OCI-LY3 (cell line): ENCODE data around the gene FN1.
"Not testable (repeated sequence)": the region's sequence is repeated elsewhere in the genome, so short reads cannot be mapped to it uniquely, and the experiment has no call there.

Source experiments
- EZH2phosphoT487 ChIP-seq: fragments of 200-600 bp; shearing (Covaris generic); IDR thresholded peaks from 2 replicates; pipeline ENCODE4 v1.6.1; 2018; ENCODE audit warnings: antibody characterized with exemption, mixed run types, low read depth
- TF ChIP-seq, protein P1 (sequence below): fragments of 200-600, 300-600 bp; sonication (generic); IDR thresholded peaks from 2 replicates; pipeline ENCODE4 v1.5.1; 2014; ENCODE audit warnings: antibody characterized with exemption, low read length, low read depth

DNA sequence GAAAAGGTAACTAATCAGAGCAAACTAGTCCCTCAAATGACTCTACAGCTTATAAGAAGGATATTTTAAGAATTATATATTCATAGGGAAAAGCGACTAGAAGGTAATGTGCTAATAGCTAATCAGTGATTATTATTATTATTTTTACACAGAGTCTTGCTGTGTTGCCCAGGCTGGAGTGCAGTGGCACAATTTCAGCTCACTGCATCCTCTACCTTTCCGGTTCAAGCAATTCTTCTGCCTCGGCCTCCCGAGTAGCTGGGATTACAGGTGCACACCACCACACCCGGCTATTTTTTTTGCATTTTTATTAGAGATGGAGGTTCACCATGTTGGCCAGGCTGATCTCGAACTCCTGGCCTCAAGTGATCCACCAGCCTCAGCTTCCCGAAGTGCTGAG lies 27.4 kb downstream of the FN1 start:
- TF ChIP-seq, protein P1, sequence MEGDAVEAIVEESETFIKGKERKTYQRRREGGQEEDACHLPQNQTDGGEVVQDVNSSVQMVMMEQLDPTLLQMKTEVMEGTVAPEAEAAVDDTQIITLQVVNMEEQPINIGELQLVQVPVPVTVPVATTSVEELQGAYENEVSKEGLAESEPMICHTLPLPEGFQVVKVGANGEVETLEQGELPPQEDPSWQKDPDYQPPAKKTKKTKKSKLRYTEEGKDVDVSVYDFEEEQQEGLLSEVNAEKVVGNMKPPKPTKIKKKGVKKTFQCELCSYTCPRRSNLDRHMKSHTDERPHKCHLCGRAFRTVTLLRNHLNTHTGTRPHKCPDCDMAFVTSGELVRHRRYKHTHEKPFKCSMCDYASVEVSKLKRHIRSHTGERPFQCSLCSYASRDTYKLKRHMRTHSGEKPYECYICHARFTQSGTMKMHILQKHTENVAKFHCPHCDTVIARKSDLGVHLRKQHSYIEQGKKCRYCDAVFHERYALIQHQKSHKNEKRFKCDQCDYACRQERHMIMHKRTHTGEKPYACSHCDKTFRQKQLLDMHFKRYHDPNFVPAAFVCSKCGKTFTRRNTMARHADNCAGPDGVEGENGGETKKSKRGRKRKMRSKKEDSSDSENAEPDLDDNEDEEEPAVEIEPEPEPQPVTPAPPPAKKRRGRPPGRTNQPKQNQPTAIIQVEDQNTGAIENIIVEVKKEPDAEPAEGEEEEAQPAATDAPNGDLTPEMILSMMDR, result not testable (repeated sequence)
- TF ChIP-seq EZH2phosphoT487, result not testable (repeated sequence)
